ENCODE data around the gene NUTM1. TPM values are rescaled to one million over a fixed set of nuclear protein-coding genes. Genes with fewer than 3 reads are reported as not detected.

Gene NUTM1
- polyA plus RNA-seq, 1 donor (not counting 4 experiments of a cell fraction or from before 2014, with no cell fraction given), result not detected

GRCh38 chr15:34370129-34370528, 27.0 kb downstream of the NUTM1 start:
- peaks cover 15% of the 10 kb centered on the region for H3K4me1 ChIP-seq (ENCODE audit: control insufficient read depth, extremely low read depth, insufficient read depth, low read length)
- TF ChIP-seq EZH2 (IDR thresholded peaks at IDR 0.05; ENCODE audit: low read length), result no peak
- no peaks in the 10 kb centered on the region for H4K20me1 ChIP-seq (ENCODE audit: control insufficient read depth, extremely low read depth, insufficient read depth, low read length)
- dilution Hi-C loops (cut with MboI; ENCODE audit: extremely low pct_ligation_motif_present, low sequenced_read_pairs), result no loop called here
- no peak overlapping the region for H3K27ac ChIP-seq (ENCODE audit: control insufficient read depth, insufficient read depth, low read length)
- H3K4me2 ChIP-seq (ENCODE audit: control insufficient read depth, extremely low read depth, insufficient read depth, low read depth, low read length), result no peak overlapping the region
- H2AFZ ChIP-seq (ENCODE audit: control insufficient read depth, low read length), result no peak overlapping the region
- no peaks in the 10 kb centered on the region for H3K9me3 ChIP-seq (ENCODE audit: control insufficient read depth, low read depth, low read length)
- peaks cover 0 to 5% of the 10 kb centered on the region in 2 experiments for H3K36me3 ChIP-seq (ENCODE audit: control insufficient read depth in 2 of 2, extremely low read depth in 1 of 2, insufficient read depth in 2 of 2, low read length in 2 of 2)
- no peak overlapping the region for H3K4me3 ChIP-seq (ENCODE audit: control insufficient read depth in 2 of 3, extremely low read depth in 1 of 3, insufficient read depth in 2 of 3, low read depth in 1 of 3, low read length in 3 of 3)
- no peaks in the 10 kb centered on the region for H3K9me1 ChIP-seq (ENCODE audit: control insufficient read depth, extremely low read depth, insufficient read depth, low read length)
- no peaks in the 10 kb centered on the region for H3K27me3 ChIP-seq (ENCODE audit: control insufficient read depth, extremely low read depth, insufficient read depth, low read length)
- no peak overlapping the region for H3K9ac ChIP-seq (ENCODE audit: control insufficient read depth, extremely low read depth, insufficient read depth, low read length)
- DNase-seq (ENCODE audit: low read depth, low spot score) (no peak), FAIRE-seq (no peak)
- peaks cover 16% of the 10 kb centered on the region for H3K79me2 ChIP-seq (ENCODE audit: control insufficient read depth, insufficient read depth, low read length)

DNA sequence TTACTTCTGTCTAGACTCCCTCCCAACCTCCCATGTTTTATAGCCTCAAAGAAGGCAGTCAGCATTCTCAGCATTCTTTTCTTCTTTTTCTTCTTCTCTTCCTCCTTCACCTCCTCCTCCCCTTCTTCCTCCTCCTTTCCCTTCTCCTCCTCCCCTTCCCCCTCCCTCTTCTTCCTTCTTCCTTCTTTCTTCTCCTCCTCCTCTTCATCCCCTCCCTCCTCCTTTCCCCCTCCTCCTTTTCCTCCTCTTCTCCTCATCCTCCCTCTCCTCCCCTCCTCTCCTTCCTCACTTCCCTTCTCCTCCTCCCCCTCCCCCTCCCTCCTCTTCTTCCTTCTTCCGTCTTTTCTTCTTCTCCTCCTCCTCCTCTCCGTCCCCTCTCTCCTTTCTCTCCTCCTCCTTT, 27.5 kb downstream of the NUTM1 start:
- peaks cover 11% of the 10 kb centered on the region for H3K79me2 ChIP-seq (ENCODE audit: control insufficient read depth, insufficient read depth, low read length)
- no peaks in the 10 kb centered on the region for H3K36me3 ChIP-seq (ENCODE audit: control insufficient read depth in 2 of 2, extremely low read depth in 1 of 2, insufficient read depth in 2 of 2, low read length in 2 of 2)
- H3K27me3 ChIP-seq (ENCODE audit: control insufficient read depth, extremely low read depth, insufficient read depth, low read length), result no peaks in the 10 kb centered on the region
- H3K4me2 ChIP-seq (ENCODE audit: control insufficient read depth, extremely low read depth, insufficient read depth, low read depth, low read length), result no peak overlapping the region
- FAIRE-seq, result no peak
- dilution Hi-C loops (cut with MboI; ENCODE audit: extremely low pct_ligation_motif_present, low sequenced_read_pairs), result no loop called here
- no peak overlapping the region for H3K27ac ChIP-seq (ENCODE audit: control insufficient read depth, insufficient read depth, low read length)
- H3K9me1 ChIP-seq (ENCODE audit: control insufficient read depth, extremely low read depth, insufficient read depth, low read length), result no peaks in the 10 kb centered on the region
- H3K9me3 ChIP-seq (ENCODE audit: control insufficient read depth, low read depth, low read length), result no peaks in the 10 kb centered on the region
- peaks cover 11% of the 10 kb centered on the region for H3K4me1 ChIP-seq (ENCODE audit: control insufficient read depth, extremely low read depth, insufficient read depth, low read length)
- DNase-seq (ENCODE audit: low read depth, low spot score), result no peak
- H3K9ac ChIP-seq (ENCODE audit: control insufficient read depth, extremely low read depth, insufficient read depth, low read length), result no peak overlapping the region
- H2AFZ ChIP-seq (ENCODE audit: control insufficient read depth, low read length), result no peak overlapping the region
- H3K4me3 ChIP-seq (ENCODE audit: control insufficient read depth in 2 of 3, extremely low read depth in 1 of 3, insufficient read depth in 2 of 3, low read depth in 1 of 3, low read length in 3 of 3), result no peak overlapping the region
- TF ChIP-seq, protein P1, sequence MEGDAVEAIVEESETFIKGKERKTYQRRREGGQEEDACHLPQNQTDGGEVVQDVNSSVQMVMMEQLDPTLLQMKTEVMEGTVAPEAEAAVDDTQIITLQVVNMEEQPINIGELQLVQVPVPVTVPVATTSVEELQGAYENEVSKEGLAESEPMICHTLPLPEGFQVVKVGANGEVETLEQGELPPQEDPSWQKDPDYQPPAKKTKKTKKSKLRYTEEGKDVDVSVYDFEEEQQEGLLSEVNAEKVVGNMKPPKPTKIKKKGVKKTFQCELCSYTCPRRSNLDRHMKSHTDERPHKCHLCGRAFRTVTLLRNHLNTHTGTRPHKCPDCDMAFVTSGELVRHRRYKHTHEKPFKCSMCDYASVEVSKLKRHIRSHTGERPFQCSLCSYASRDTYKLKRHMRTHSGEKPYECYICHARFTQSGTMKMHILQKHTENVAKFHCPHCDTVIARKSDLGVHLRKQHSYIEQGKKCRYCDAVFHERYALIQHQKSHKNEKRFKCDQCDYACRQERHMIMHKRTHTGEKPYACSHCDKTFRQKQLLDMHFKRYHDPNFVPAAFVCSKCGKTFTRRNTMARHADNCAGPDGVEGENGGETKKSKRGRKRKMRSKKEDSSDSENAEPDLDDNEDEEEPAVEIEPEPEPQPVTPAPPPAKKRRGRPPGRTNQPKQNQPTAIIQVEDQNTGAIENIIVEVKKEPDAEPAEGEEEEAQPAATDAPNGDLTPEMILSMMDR (optimal IDR thresholded peaks at IDR 0.05 in 1 of 3, IDR thresholded peaks at IDR 0.05 in 1 of 3, conservative IDR thresholded peaks at IDR 0.05 in 1 of 3; ENCODE audit: extremely low read depth in 1 of 3, insufficient read depth in 2 of 3, low read length in 3 of 3), result no peak
- TF ChIP-seq EZH2 (IDR thresholded peaks at IDR 0.05; ENCODE audit: low read length), result no peak
- no peaks in the 10 kb centered on the region for H4K20me1 ChIP-seq (ENCODE audit: control insufficient read depth, extremely low read depth, insufficient read depth, low read length)

DNA sequence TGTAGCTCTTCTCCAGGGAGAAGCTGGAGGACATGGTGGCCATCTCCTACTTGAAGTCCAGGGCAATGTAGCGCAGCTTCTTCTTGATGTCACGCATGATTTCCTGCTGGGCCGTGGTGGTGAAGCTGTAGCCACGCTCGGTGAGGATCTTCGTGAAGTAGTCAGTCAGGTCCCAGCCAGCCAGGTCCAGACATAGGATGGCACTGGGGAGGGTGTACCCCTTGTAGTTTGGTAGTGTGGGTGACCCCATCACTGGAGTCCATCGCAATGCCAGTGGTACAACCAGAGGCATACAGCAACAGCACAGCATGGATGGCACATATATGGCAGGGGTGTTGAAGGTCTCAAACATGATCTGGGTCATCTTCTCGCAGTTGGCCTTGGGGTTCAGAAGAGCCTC, 30.8 kb downstream of the NUTM1 start:
- Histone ChIP-seq H4K20me1 (ENCODE audit: control insufficient read depth, extremely low read depth, insufficient read depth, low read length) (no peaks in the 10 kb centered on the region), H3K4me3 (ENCODE audit: control insufficient read depth in 2 of 3, extremely low read depth in 1 of 3, insufficient read depth in 2 of 3, low read depth in 1 of 3, low read length in 3 of 3) (no peak overlapping the region), H3K9me3 (ENCODE audit: control insufficient read depth, low read depth, low read length) (no peaks in the 10 kb centered on the region), H3K4me2 (ENCODE audit: control insufficient read depth, extremely low read depth, insufficient read depth, low read depth, low read length) (no peak overlapping the region), H3K9me1 (ENCODE audit: control insufficient read depth, extremely low read depth, insufficient read depth, low read length) (no peaks in the 10 kb centered on the region), H3K27me3 (ENCODE audit: control insufficient read depth, extremely low read depth, insufficient read depth, low read length) (no peaks in the 10 kb centered on the region), H3K79me2 (ENCODE audit: control insufficient read depth, insufficient read depth, low read length) (no peaks in the 10 kb centered on the region), H3K36me3 (ENCODE audit: control insufficient read depth in 2 of 2, extremely low read depth in 1 of 2, insufficient read depth in 2 of 2, low read length in 2 of 2) (no peaks in the 10 kb centered on the region), H2AFZ (ENCODE audit: control insufficient read depth, low read length) (no peak overlapping the region), H3K4me1 (ENCODE audit: control insufficient read depth, extremely low read depth, insufficient read depth, low read length) (no peaks in the 10 kb centered on the region), H3K9ac (ENCODE audit: control insufficient read depth, extremely low read depth, insufficient read depth, low read length) (no peak overlapping the region), H3K27ac (ENCODE audit: control insufficient read depth, insufficient read depth, low read length) (no peak overlapping the region)
- TF ChIP-seq, protein P1 (optimal IDR thresholded peaks at IDR 0.05 in 1 of 3, IDR thresholded peaks at IDR 0.05 in 1 of 3, conservative IDR thresholded peaks at IDR 0.05 in 1 of 3; ENCODE audit: extremely low read depth in 1 of 3, insufficient read depth in 2 of 3, low read length in 3 of 3), result no peak
- TF ChIP-seq EZH2 (IDR thresholded peaks at IDR 0.05; ENCODE audit: low read length), result no peak
- DNase-seq (ENCODE audit: low read depth, low spot score) (no peak), FAIRE-seq (no peak)
- dilution Hi-C loops (cut with MboI; ENCODE audit: extremely low pct_ligation_motif_present, low sequenced_read_pairs), result no loop called here

Measured in keratinocyte (primary cell).